ENCODE measurements around the gene PCNX2. TPM values are rescaled to one million over a fixed set of nuclear protein-coding genes. Genes with fewer than 3 reads are reported as not detected.

Gene PCNX2
- total RNA-seq, 3 donors from 2014 or later (not counting 1 experiment from before 2014, with no cell fraction given) = 12.9 to 25.8 (median 16.0) TPM

DNA sequence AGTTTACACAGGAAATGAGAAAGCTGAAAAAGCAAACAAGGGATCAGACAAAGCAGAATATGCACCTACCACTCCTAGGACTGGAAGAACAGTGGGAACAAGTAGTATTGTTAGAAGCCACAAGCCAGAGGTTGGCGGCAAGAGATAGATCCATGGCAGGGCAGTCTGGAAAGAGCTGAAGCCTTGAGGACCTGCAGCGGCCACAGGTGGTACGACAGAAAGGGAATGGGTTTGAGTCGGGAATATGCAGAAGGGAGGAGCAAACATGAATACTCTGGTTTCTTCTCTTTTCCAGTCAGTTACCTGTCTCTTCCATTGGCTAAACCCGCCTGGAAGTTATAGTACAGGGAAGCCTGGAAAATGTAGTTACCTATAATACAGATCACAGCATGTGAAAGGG is 3.9 kb upstream of the PCNX2 start:
- Histone ChIP-seq H3K36me3 (ENCODE audit: control insufficient read depth, insufficient read depth, low read length) (no peaks in the 10 kb centered on the region), H3K27me3 (ENCODE audit: control insufficient read depth, insufficient read depth, low read length) (no peaks in the 10 kb centered on the region), H3K9me3 (ENCODE audit: control insufficient read depth, insufficient read depth, low read length) (no peaks in the 10 kb centered on the region), H3K27ac (ENCODE audit: low read length) (no peak overlapping the region), H3K4me3 (ENCODE audit: low read length) (no peak overlapping the region), H3K4me1 (ENCODE audit: control insufficient read depth, insufficient read depth, low read length) (peaks cover 9% of the 10 kb centered on the region)
- Mint-ChIP-seq H3K4me3 (no peak overlapping the region), H3K27me3 (ENCODE audit: low read depth in 2 of 2) (peaks cover 6 to 8% of the 10 kb centered on the region in 2 donors), H3K9me3 (no peaks in the 10 kb centered on the region), H3K4me1 (peaks cover 14 to 17% of the 10 kb centered on the region in 2 donors), H3K36me3 (no peaks in the 10 kb centered on the region), H3K27ac (no peak overlapping the region)
- WGBS (ENCODE audit: insufficient coverage) = 100% methylated on average over 4 of the region's 5 CpGs
- ATAC-seq (no peak), DNase-seq (no peak)
- intact Hi-C loops (cut with micrococcal nuclease) = no loop called here
- TF ChIP-seq, protein P1, sequence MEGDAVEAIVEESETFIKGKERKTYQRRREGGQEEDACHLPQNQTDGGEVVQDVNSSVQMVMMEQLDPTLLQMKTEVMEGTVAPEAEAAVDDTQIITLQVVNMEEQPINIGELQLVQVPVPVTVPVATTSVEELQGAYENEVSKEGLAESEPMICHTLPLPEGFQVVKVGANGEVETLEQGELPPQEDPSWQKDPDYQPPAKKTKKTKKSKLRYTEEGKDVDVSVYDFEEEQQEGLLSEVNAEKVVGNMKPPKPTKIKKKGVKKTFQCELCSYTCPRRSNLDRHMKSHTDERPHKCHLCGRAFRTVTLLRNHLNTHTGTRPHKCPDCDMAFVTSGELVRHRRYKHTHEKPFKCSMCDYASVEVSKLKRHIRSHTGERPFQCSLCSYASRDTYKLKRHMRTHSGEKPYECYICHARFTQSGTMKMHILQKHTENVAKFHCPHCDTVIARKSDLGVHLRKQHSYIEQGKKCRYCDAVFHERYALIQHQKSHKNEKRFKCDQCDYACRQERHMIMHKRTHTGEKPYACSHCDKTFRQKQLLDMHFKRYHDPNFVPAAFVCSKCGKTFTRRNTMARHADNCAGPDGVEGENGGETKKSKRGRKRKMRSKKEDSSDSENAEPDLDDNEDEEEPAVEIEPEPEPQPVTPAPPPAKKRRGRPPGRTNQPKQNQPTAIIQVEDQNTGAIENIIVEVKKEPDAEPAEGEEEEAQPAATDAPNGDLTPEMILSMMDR (IDR thresholded peaks at IDR 0.05) = no peak

DNA sequence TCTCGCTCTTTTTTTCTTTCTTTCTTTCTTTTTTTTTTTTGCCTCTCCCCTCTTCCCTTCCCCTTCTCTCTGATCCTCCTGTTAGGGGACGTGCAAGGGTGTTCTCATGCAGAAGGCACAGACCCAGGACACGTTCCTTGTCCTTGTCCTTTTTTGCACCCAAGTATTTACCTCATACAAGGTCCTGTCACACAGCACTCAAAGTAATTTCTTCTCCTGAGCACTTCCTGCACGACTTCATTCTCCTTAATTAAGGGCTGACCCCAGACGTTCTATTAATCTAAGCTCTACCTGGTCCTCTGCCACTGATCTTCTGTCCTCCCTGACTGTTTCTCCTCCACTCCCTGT is 424 bp upstream of the PCNX2 start:
- peaks cover 14 to 22% of the 10 kb centered on the region in 2 donors for H3K4me1 Mint-ChIP-seq
- peak in 1 of 2 donors; percentile 18 for DNase-seq
- intact Hi-C loops (cut with micrococcal nuclease) = no loop called here
- peak overlapping the region; percentile 21 to 65 for H3K27ac Mint-ChIP-seq
- Histone ChIP-seq H3K4me1 (ENCODE audit: control insufficient read depth, insufficient read depth, low read length) (peaks cover 9% of the 10 kb centered on the region), H3K27me3 (ENCODE audit: control insufficient read depth, insufficient read depth, low read length) (no peaks in the 10 kb centered on the region), H3K27ac (ENCODE audit: low read length) (no peak overlapping the region), H3K9me3 (ENCODE audit: control insufficient read depth, insufficient read depth, low read length) (no peaks in the 10 kb centered on the region), H3K36me3 (ENCODE audit: control insufficient read depth, insufficient read depth, low read length) (no peaks in the 10 kb centered on the region), H3K4me3 (ENCODE audit: low read length) (peak overlapping the region; percentile 71)
- TF ChIP-seq, protein P1 (IDR thresholded peaks at IDR 0.05) = no peak
- peak overlapping the region; percentile 93 for H3K4me3 Mint-ChIP-seq
- no peaks in the 10 kb centered on the region for H3K9me3 Mint-ChIP-seq
- no peaks in the 10 kb centered on the region for H3K27me3 Mint-ChIP-seq (ENCODE audit: low read depth in 2 of 2)
- 0% methylated on average over 5 of the region's 5 CpGs for WGBS (ENCODE audit: insufficient coverage)
- no peaks in the 10 kb centered on the region for H3K36me3 Mint-ChIP-seq
- no peak for ATAC-seq

DNA sequence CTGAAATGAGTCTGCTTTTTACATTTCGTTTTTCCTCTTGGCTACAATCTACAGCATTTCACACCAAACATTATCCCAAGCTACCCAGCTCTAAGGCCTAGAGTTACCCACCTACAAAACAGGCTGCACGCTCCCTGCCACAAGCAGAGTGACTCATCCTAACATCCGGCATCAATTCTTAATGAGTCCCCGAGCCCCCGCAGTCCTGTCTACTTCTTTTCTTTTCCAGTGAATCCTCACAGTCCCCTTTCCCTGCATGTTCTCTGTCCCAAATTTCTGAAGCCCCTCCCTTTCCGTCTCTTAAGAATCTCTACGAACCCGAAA is 650 bp downstream of the PCNX2 start:
- Histone ChIP-seq H3K9me3 (ENCODE audit: control insufficient read depth, insufficient read depth, low read length) (no peaks in the 10 kb centered on the region), H3K27me3 (ENCODE audit: control insufficient read depth, insufficient read depth, low read length) (no peaks in the 10 kb centered on the region), H3K36me3 (ENCODE audit: control insufficient read depth, insufficient read depth, low read length) (no peaks in the 10 kb centered on the region), H3K27ac (ENCODE audit: low read length) (peak overlapping the region; percentile 55), H3K4me3 (ENCODE audit: low read length) (peak overlapping the region; percentile 71), H3K4me1 (ENCODE audit: control insufficient read depth, insufficient read depth, low read length) (peaks cover 9% of the 10 kb centered on the region)
- ATAC-seq (peak; percentile 65 to 83 (median 67)), DNase-seq (peak in 1 of 2 donors; percentile 68)
- TF ChIP-seq, protein P1 (IDR thresholded peaks at IDR 0.05) = no peak
- Mint-ChIP-seq H3K27me3 (ENCODE audit: low read depth in 2 of 2) (no peaks in the 10 kb centered on the region), H3K27ac (peak overlapping the region in 1 of 2 donors; percentile 65), H3K9me3 (no peaks in the 10 kb centered on the region), H3K4me1 (peaks cover 14 to 22% of the 10 kb centered on the region in 2 donors), H3K4me3 (peak overlapping the region; percentile 86), H3K36me3 (no peaks in the 10 kb centered on the region)
- intact Hi-C loops (cut with micrococcal nuclease) = no loop called here
- 11% methylated on average over 8 of the region's 8 CpGs for WGBS (ENCODE audit: insufficient coverage)

All from natural killer cell (primary cell).